ENCODE measurements around the gene PALM. TPM values are rescaled to one million over a fixed set of nuclear protein-coding genes. Genes with fewer than 3 reads are reported as not detected.
A peak's percentile ranks its signal among the peaks of the same experiment; 100 is the strongest.
"Not testable (repeated sequence)": the region's sequence is repeated elsewhere in the genome, so short reads cannot be mapped to it uniquely, and the experiment has no call there.

Gene PALM
- total RNA-seq (not detected), total RNA-seq (0.35 to 0.38 reads per million in 2 donors)

- Mint-ChIP-seq H3K27me3 (peaks cover 23% of the 10 kb centered on the region), H3K4me1 (no peaks in the 10 kb centered on the region), H3K4me3 (no peak within 1 kb of the TSS), H3K36me3 (ENCODE audit: low read depth) (no peaks in the 10 kb centered on the region), H3K27ac (no peak within 1 kb of the TSS)
- ATAC-seq (no peak), DNase-seq (no peak)
- H3K9me3 ChIP-seq (ENCODE audit: control insufficient read depth, low read length, poor library complexity, severe bottlenecking) = no peaks in the 10 kb centered on the region
These were observed at the start of gene PALM for GRCh38 chr19:708154-709143. Gene PALM, plus strand, starts transcription at chr19:708935. Its CDS starts 212 bp downstream, at chr19:709147.

GRCh38 chr19:660793-661426 lies 47.8 kb upstream of the PALM start:
- H3K27me3 Mint-ChIP-seq = no peaks in the 10 kb centered on the region
- H3K9me3 ChIP-seq (ENCODE audit: control insufficient read depth, low read length, poor library complexity, severe bottlenecking) = no peaks in the 10 kb centered on the region
- no peak for ATAC-seq
- H3K36me3 Mint-ChIP-seq (ENCODE audit: low read depth) = no peaks in the 10 kb centered on the region
- H3K27ac Mint-ChIP-seq = peak overlapping the region; percentile 100
- DNase-seq = no peak
- H3K4me1 Mint-ChIP-seq = peaks cover 45% of the 10 kb centered on the region
- peak overlapping the region; percentile 96 for H3K4me3 Mint-ChIP-seq

GRCh38 chr19:661427-662196 lies 47.1 kb upstream of the PALM start:
- peak; percentile 44 to 59 (median 58) for DNase-seq
- peak overlapping the region; percentile 100 for H3K27ac Mint-ChIP-seq
- H3K4me3 Mint-ChIP-seq = peak overlapping the region; percentile 96
- H3K27me3 Mint-ChIP-seq = no peaks in the 10 kb centered on the region
- H3K9me3 ChIP-seq (ENCODE audit: control insufficient read depth, low read length, poor library complexity, severe bottlenecking) = no peaks in the 10 kb centered on the region
- peak; percentile 39 for ATAC-seq
- H3K4me1 Mint-ChIP-seq = peaks cover 39% of the 10 kb centered on the region
- no peaks in the 10 kb centered on the region for H3K36me3 Mint-ChIP-seq (ENCODE audit: low read depth)

- Mint-ChIP-seq H3K27me3 (no peaks in the 10 kb centered on the region), H3K4me3 (peak overlapping the region; percentile 96), H3K27ac (peak overlapping the region; percentile 100), H3K4me1 (peaks cover 35% of the 10 kb centered on the region), H3K36me3 (ENCODE audit: low read depth) (no peaks in the 10 kb centered on the region)
- DNase-seq (peak; percentile 36 to 52 (median 51)), ATAC-seq (no peak)
- no peaks in the 10 kb centered on the region for H3K9me3 ChIP-seq (ENCODE audit: control insufficient read depth, low read length, poor library complexity, severe bottlenecking)
These were observed 46.4 kb upstream of the PALM start for GRCh38 chr19:662207-662961.

GRCh38 chr19:662962-663681 lies 45.6 kb upstream of the PALM start, which contains the start of gene RNF126:
Gene RNF126, minus strand, starts transcription at chr19:663214. Its CDS starts 93 bp downstream, at chr19:663121.
- Mint-ChIP-seq H3K4me3 (peak within 1 kb of the TSS; percentile 96), H3K4me1 (peaks cover 34% of the 10 kb centered on the region), H3K27me3 (no peaks in the 10 kb centered on the region), H3K36me3 (ENCODE audit: low read depth) (no peaks in the 10 kb centered on the region), H3K27ac (peak within 1 kb of the TSS; percentile 100)
- ATAC-seq (peak; percentile 39), DNase-seq (peak; percentile 80 to 95 (median 91))
- no peaks in the 10 kb centered on the region for H3K9me3 ChIP-seq (ENCODE audit: control insufficient read depth, low read length, poor library complexity, severe bottlenecking)

- no peak for ATAC-seq
- H3K27me3 Mint-ChIP-seq = no peaks in the 10 kb centered on the region
- H3K36me3 Mint-ChIP-seq (ENCODE audit: low read depth) = no peaks in the 10 kb centered on the region
- H3K9me3 ChIP-seq (ENCODE audit: control insufficient read depth, low read length, poor library complexity, severe bottlenecking) = no peaks in the 10 kb centered on the region
- H3K4me3 Mint-ChIP-seq = peak overlapping the region; percentile 86
- DNase-seq = no peak
- H3K4me1 Mint-ChIP-seq = peaks cover 30% of the 10 kb centered on the region
- peak overlapping the region; percentile 83 for H3K27ac Mint-ChIP-seq
These were observed 45.0 kb upstream of the PALM start for GRCh38 chr19:663682-664117.

GRCh38 chr19:664913-665443 lies 43.8 kb upstream of the PALM start:
- ATAC-seq = no peak

GRCh38 chr19:666985-667573 lies 41.7 kb upstream of the PALM start:
- not testable (repeated sequence) for H3K27ac Mint-ChIP-seq; DNase-seq; H3K4me3 Mint-ChIP-seq; ATAC-seq; H3K9me3 ChIP-seq (ENCODE audit: control insufficient read depth, low read length, poor library complexity, severe bottlenecking); H3K36me3 Mint-ChIP-seq (ENCODE audit: low read depth); H3K27me3 Mint-ChIP-seq
- peaks cover 14% of the 10 kb centered on the region for H3K4me1 Mint-ChIP-seq

More at GRCh38 chr19:664913-665443, 43.8 kb upstream of the PALM start:
- H3K9me3 ChIP-seq (ENCODE audit: control insufficient read depth, low read length, poor library complexity, severe bottlenecking) = no peaks in the 10 kb centered on the region
- peak; percentile 73 to 78 (median 75) for DNase-seq
- peak overlapping the region; percentile 74 for H3K4me3 Mint-ChIP-seq
- H3K27ac Mint-ChIP-seq = peak overlapping the region; percentile 78
- peaks cover 3% of the 10 kb centered on the region for H3K36me3 Mint-ChIP-seq (ENCODE audit: low read depth)
- peaks cover 22% of the 10 kb centered on the region for H3K4me1 Mint-ChIP-seq
- H3K27me3 Mint-ChIP-seq = no peaks in the 10 kb centered on the region

GRCh38 chr19:668675-669434 lies 39.9 kb upstream of the PALM start:
- ATAC-seq; DNase-seq; H3K27me3 Mint-ChIP-seq; H3K4me3 Mint-ChIP-seq; H3K27ac Mint-ChIP-seq; H3K9me3 ChIP-seq (ENCODE audit: control insufficient read depth, low read length, poor library complexity, severe bottlenecking); H3K4me1 Mint-ChIP-seq; H3K36me3 Mint-ChIP-seq (ENCODE audit: low read depth): not testable (repeated sequence)

- Mint-ChIP-seq H3K4me1 (peaks cover 4% of the 10 kb centered on the region), H3K36me3 (ENCODE audit: low read depth) (peaks cover 3% of the 10 kb centered on the region), H3K27me3 (peaks cover 17% of the 10 kb centered on the region), H3K4me3 (no peak overlapping the region), H3K27ac (no peak overlapping the region)
- ATAC-seq (peak; percentile 41), DNase-seq (no peak)
- H3K9me3 ChIP-seq (ENCODE audit: control insufficient read depth, low read length, poor library complexity, severe bottlenecking) = no peaks in the 10 kb centered on the region
These were observed 38.1 kb upstream of the PALM start for GRCh38 chr19:670609-671075.

Data from T-helper 17 cell (primary cell).